CD4-positive, alpha-beta memory T cell (primary cell): ENCODE data around the gene CSTF1. TPM values are rescaled to one million over a fixed set of nuclear protein-coding genes. Genes with fewer than 3 reads are reported as not detected.
"Not testable (repeated sequence)": the region's sequence is repeated elsewhere in the genome, so short reads cannot be mapped to it uniquely, and the experiment has no call there.

Source experiments
- CTCF ChIA-PET: fragments of 350-600 bp; sonication (Branson Sonifier 250); formaldehyde crosslinking; loops from one replicate; lab custom pipeline; 2021; ENCODE audit warnings: inconsistent platforms; ENCODE audit not compliant: partially characterized antibody; lab: Charles Lee
- POLR2A ChIA-PET: fragments of 350-600 bp; sonication (Branson Sonifier 250); formaldehyde crosslinking; loops from one replicate; lab custom pipeline; 2021; ENCODE audit not compliant: partially characterized antibody; lab: Charles Lee
- DNase-seq, 5 donors: peaks; one replicate each; pipeline versions ENCODE4 v3.0.0 to v3.0.0-alpha.2; 2020 to 2022; ENCODE audit warnings: mixed read lengths in 1 of 5
- H3K27ac ChIP-seq: one replicate; pipeline ENCODE4 v1.7.0; 2013; ENCODE audit warnings: low read depth, low read length
- H3K27me3 ChIP-seq: 2 replicates; pipeline ENCODE4 v1.7.0; 2013; ENCODE audit warnings: mild to moderate bottlenecking, low read length, moderate library complexity; ENCODE audit not compliant: insufficient read depth
- H3K36me3 ChIP-seq: 2 replicates; pipeline ENCODE4 v1.7.0; 2013; ENCODE audit warnings: mild to moderate bottlenecking, low read length, moderate library complexity; ENCODE audit not compliant: insufficient read depth
- H3K4me1 ChIP-seq: 2 replicates; pipeline ENCODE4 v1.7.0; 2013; ENCODE audit warnings: mild to moderate bottlenecking, low read length, moderate library complexity; ENCODE audit not compliant: insufficient read depth
- H3K4me3 ChIP-seq, 2 donors: one replicate each; pipeline ENCODE4 v1.7.0; 2013; ENCODE audit warnings: low read length in 2 of 2, mild to moderate bottlenecking in 1 of 2
- H3K9me3 ChIP-seq, 2 donors: one replicate each; pipeline ENCODE4 v1.7.0; 2013; ENCODE audit warnings: low read length in 2 of 2, control low read depth in 1 of 2; ENCODE audit not compliant: control insufficient read depth in 1 of 2
- H3K27ac Mint-ChIP-seq, 7 donors: one replicate each; pipeline ENCODE4 v1.8.0; 2020 to 2021; ENCODE audit warnings: mixed read lengths in 7 of 7, mild to moderate bottlenecking in 6 of 7, inconsistent platforms in 3 of 7, moderate library complexity in 3 of 7
- H3K27me3 Mint-ChIP-seq, 2 donors: one replicate each; pipeline ENCODE4 v1.8.0; 2020 to 2021; ENCODE audit warnings: mixed read lengths in 2 of 2
- H3K36me3 Mint-ChIP-seq, 2 donors: one replicate each; pipeline ENCODE4 v1.8.0; 2020 to 2021; ENCODE audit warnings: mixed read lengths in 2 of 2, inconsistent platforms in 1 of 2, mild to moderate bottlenecking in 1 of 2
- H3K4me1 Mint-ChIP-seq, 4 donors: one replicate each; pipeline ENCODE4 v1.8.0; 2020 to 2021; ENCODE audit warnings: mixed read lengths in 4 of 4, mild to moderate bottlenecking in 1 of 4
- H3K4me3 Mint-ChIP-seq, 8 donors: one replicate each; pipeline ENCODE4 v1.8.0; 2020 to 2021; ENCODE audit warnings: mixed read lengths in 8 of 8, mild to moderate bottlenecking in 7 of 8, moderate library complexity in 6 of 8, inconsistent platforms in 3 of 8
- H3K9me3 Mint-ChIP-seq, 8 donors: one replicate each; pipeline ENCODE4 v1.8.0; 2020 to 2021; ENCODE audit warnings: mixed read lengths in 8 of 8, mild to moderate bottlenecking in 5 of 8, inconsistent platforms in 3 of 8, moderate library complexity in 1 of 8
- intact Hi-C: fragments of 100-400 bp; cut with micrococcal nuclease; formaldehyde crosslinking; loops from one replicate; pipeline ENCODE4 v1.15.1; 2023
- polyA plus RNA-seq, 2 donors: library from polyadenylated mRNA; unstranded; fragments of 300-500 nt; fragmentation: Illumina TruSeq; gene quantifications; one replicate each; pipeline ENCODE4 v1.2.3, GENCODE V29; 2021
- total RNA-seq, 2 experiments: library from RNA; stranded (reverse); gene quantifications; one replicate each; pipeline ENCODE4 v1.2.3, GENCODE V29; 2021

CSTF1 gene
- total and polyA plus RNA-seq, 4 experiments from 2014 or later = 40.9 to 55.3 (median 49.0) TPM

GRCh38 chr20:56395166-56395565 lies 2.7 kb downstream of the CSTF1 start:
- no peaks in the 10 kb centered on the region for H3K9me3 Mint-ChIP-seq
- DNase-seq = no peak
- H3K27ac Mint-ChIP-seq = peak overlapping the region in 5 of 7 donors; percentile 42 to 79 (median 62)
- H3K4me1 Mint-ChIP-seq = peaks cover 27 to 37% (median 32%) of the 10 kb centered on the region in 4 donors
- Histone ChIP-seq H3K4me3 (no peak overlapping the region), H3K27me3 (no peaks in the 10 kb centered on the region), H3K4me1 (peaks cover 40% of the 10 kb centered on the region), H3K9me3 (no peaks in the 10 kb centered on the region), H3K36me3 (peaks cover 45% of the 10 kb centered on the region), H3K27ac (no peak overlapping the region)
- POLR2A ChIA-PET = interaction anchor here (1.1 to 5.9 kb wide), 4 partner anchors 9 to 74 kb away, joined by 3 to 58 read pairs (median 5); partner anchors contain the start of genes CASS4, FAM210B and RTF2
- H3K27me3 Mint-ChIP-seq = no peaks in the 10 kb centered on the region
- peaks cover 31 to 53% of the 10 kb centered on the region in 2 donors for H3K36me3 Mint-ChIP-seq
- intact Hi-C loops = loop anchor here (10.0 kb wide), 1 partner anchor 1230 kb away; the partner anchor contains the start of gene ZBP1
- CTCF ChIA-PET = interaction anchor here (0.7 to 3.3 kb wide), 6 partner anchors 9 to 121 kb away, joined by 3 to 9 read pairs (median 4); partner anchors contain the start of gene CASS4
- H3K4me3 Mint-ChIP-seq = peak overlapping the region in 1 of 8 donors; percentile 29

GRCh38 chr20:56400001-56400640 lies 7.7 kb downstream of the CSTF1 start:
- no peak overlapping the region for H3K27ac ChIP-seq
- H3K27me3 ChIP-seq = no peaks in the 10 kb centered on the region
- ChIA-PET CTCF (interaction anchor here (0.6 to 2.1 kb wide), 11 partner anchors 9 to 181 kb away, joined by 3 to 21 read pairs (median 4); partner anchors contain the start of gene CASS4), POLR2A (interaction anchor here (0.6 to 1.9 kb wide), 2 partner anchors 12 to 111 kb away, joined by 3 to 4 read pairs; partner anchors contain the start of gene CASS4)
- no peak overlapping the region for H3K4me3 Mint-ChIP-seq
- DNase-seq = peak; percentile 65 to 70 (median 70)
- no peaks in the 10 kb centered on the region for H3K9me3 Mint-ChIP-seq
- H3K4me1 Mint-ChIP-seq = peaks cover 11 to 30% (median 18%) of the 10 kb centered on the region in 4 donors
- H3K9me3 ChIP-seq = no peaks in the 10 kb centered on the region
- H3K27me3 Mint-ChIP-seq = no peaks in the 10 kb centered on the region
- peaks cover 55 to 76% of the 10 kb centered on the region in 2 donors for H3K36me3 Mint-ChIP-seq
- intact Hi-C loops = loop anchor here (1.0 to 2.0 kb wide), 4 partner anchors 8 to 116 kb away; partner anchors contain the start of genes AURKA, CSTF1 and RTF2
- H3K27ac Mint-ChIP-seq = peak overlapping the region in 6 of 7 donors; percentile 43 to 84 (median 68)
- peaks cover 15% of the 10 kb centered on the region for H3K4me1 ChIP-seq
- no peak overlapping the region for H3K4me3 ChIP-seq
- H3K36me3 ChIP-seq = peaks cover 73% of the 10 kb centered on the region

DNA sequence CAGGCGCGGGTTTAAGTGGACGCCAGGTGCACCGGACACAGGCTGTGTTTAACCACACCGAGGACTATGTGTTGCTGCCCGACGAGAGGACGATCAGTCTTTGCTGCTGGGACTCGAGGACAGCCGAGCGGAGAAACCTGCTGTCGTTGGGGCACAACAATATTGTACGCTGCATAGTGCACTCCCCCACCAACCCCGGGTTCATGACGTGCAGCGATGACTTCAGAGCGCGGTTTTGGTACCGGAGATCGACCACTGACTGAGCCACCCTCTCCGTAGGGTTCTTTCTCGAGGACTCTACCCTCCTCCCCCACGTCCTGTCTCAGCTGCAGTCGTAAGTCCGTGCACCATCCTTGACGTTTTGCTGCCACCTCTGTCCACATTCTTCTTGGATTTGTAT lies 11.0 kb downstream of the CSTF1 start:
- H3K4me1 Mint-ChIP-seq = peaks cover 10 to 38% (median 15%) of the 10 kb centered on the region in 4 donors
- H3K4me1 ChIP-seq = peaks cover 11% of the 10 kb centered on the region
- H3K36me3 ChIP-seq = peaks cover 65% of the 10 kb centered on the region
- no peaks in the 10 kb centered on the region for H3K9me3 ChIP-seq
- CTCF ChIA-PET = interaction anchor here (2.0 kb wide), 1 partner anchor 8 kb away, joined by 6 read pairs; no protein-coding TSS in a partner anchor
- no peaks in the 10 kb centered on the region for H3K27me3 Mint-ChIP-seq
- POLR2A ChIA-PET = interaction anchor here (1.0 to 1.8 kb wide), 2 partner anchors 8 to 9 kb away, joined by 3 to 5 read pairs; partner anchors contain the start of gene CASS4
- no peak overlapping the region for H3K4me3 ChIP-seq
- no peaks in the 10 kb centered on the region for H3K9me3 Mint-ChIP-seq
- H3K4me3 Mint-ChIP-seq = peak overlapping the region in 2 of 8 donors; percentile 69 to 83
- H3K27ac ChIP-seq = no peak overlapping the region
- H3K27me3 ChIP-seq = no peaks in the 10 kb centered on the region
- peaks cover 62 to 74% of the 10 kb centered on the region in 2 donors for H3K36me3 Mint-ChIP-seq
- peak in 1 of 5 donors; percentile 74 for DNase-seq
- intact Hi-C loops = no loop called here
- H3K27ac Mint-ChIP-seq = peak overlapping the region in 4 of 7 donors; percentile 25 to 95 (median 56)

GRCh38 chr20:56405356-56405755 lies 12.9 kb downstream of the CSTF1 start:
- H3K27ac ChIP-seq, H3K9me3 ChIP-seq, H3K4me1 ChIP-seq, H3K4me3 Mint-ChIP-seq, H3K27me3 ChIP-seq, intact Hi-C loops, H3K9me3 Mint-ChIP-seq, POLR2A ChIA-PET, H3K4me3 ChIP-seq, DNase-seq, H3K27me3 Mint-ChIP-seq: not testable (repeated sequence)
- peak overlapping the region in 2 of 7 donors; percentile 7 to 69 for H3K27ac Mint-ChIP-seq
- peaks cover 6 to 43% (median 13%) of the 10 kb centered on the region in 4 donors for H3K4me1 Mint-ChIP-seq
- peaks cover 53% of the 10 kb centered on the region for H3K36me3 ChIP-seq
- peaks cover 53 to 65% of the 10 kb centered on the region in 2 donors for H3K36me3 Mint-ChIP-seq
- CTCF ChIA-PET = interaction anchor here (1.6 to 2.0 kb wide), 2 partner anchors 8 to 10 kb away, joined by 5 to 6 read pairs; no protein-coding TSS in a partner anchor

- peak overlapping the region in 1 of 7 donors; percentile 10 for H3K27ac Mint-ChIP-seq
- POLR2A ChIA-PET = interaction anchor here (0.9 to 1.4 kb wide), 2 partner anchors 12 to 13 kb away, joined by 3 to 4 read pairs; no protein-coding TSS in a partner anchor
- no peaks in the 10 kb centered on the region for H3K9me3 ChIP-seq
- peaks cover 13 to 53% (median 20%) of the 10 kb centered on the region in 4 donors for H3K4me1 Mint-ChIP-seq
- H3K9me3 Mint-ChIP-seq = no peaks in the 10 kb centered on the region
- H3K36me3 Mint-ChIP-seq = peaks cover 48 to 56% of the 10 kb centered on the region in 2 donors
- H3K4me1 ChIP-seq = peaks cover 12% of the 10 kb centered on the region
- CTCF ChIA-PET = interaction anchor here (1.6 kb wide), 1 partner anchor 9 kb away, joined by 5 read pairs; no protein-coding TSS in a partner anchor
- no peaks in the 10 kb centered on the region for H3K27me3 Mint-ChIP-seq
- no peak for DNase-seq
- H3K27me3 ChIP-seq = no peaks in the 10 kb centered on the region
- no peak overlapping the region for H3K4me3 Mint-ChIP-seq
- peaks cover 44% of the 10 kb centered on the region for H3K36me3 ChIP-seq
- no peak overlapping the region for H3K4me3 ChIP-seq
- no peak overlapping the region for H3K27ac ChIP-seq
- intact Hi-C loops = no loop called here
These were observed 14.5 kb downstream of the CSTF1 start for GRCh38 chr20:56406910-56407309.

- H3K4me3 Mint-ChIP-seq = no peak overlapping the region
- peaks cover 27% of the 10 kb centered on the region for H3K36me3 ChIP-seq
- H3K27me3 ChIP-seq = no peaks in the 10 kb centered on the region
- no peaks in the 10 kb centered on the region for H3K9me3 Mint-ChIP-seq
- no peak overlapping the region for H3K27ac ChIP-seq
- no peak overlapping the region for H3K4me3 ChIP-seq
- peaks cover 35% of the 10 kb centered on the region for H3K4me1 ChIP-seq
- H3K27me3 Mint-ChIP-seq = no peaks in the 10 kb centered on the region
- peaks cover 22 to 62% (median 34%) of the 10 kb centered on the region in 4 donors for H3K4me1 Mint-ChIP-seq
- DNase-seq = no peak
- H3K9me3 ChIP-seq = no peaks in the 10 kb centered on the region
- CTCF ChIA-PET = interaction anchor here (0.7 to 1.6 kb wide), 4 partner anchors 9 to 32 kb away, joined by 3 to 4 read pairs (median 4); no protein-coding TSS in a partner anchor
- peaks cover 34 to 49% of the 10 kb centered on the region in 2 donors for H3K36me3 Mint-ChIP-seq
- peak overlapping the region in 3 of 7 donors; percentile 59 to 94 (median 65) for H3K27ac Mint-ChIP-seq
- POLR2A ChIA-PET = interaction anchor here (0.9 to 1.3 kb wide), 4 partner anchors 9 to 15 kb away, joined by 3 to 8 read pairs (median 4); no protein-coding TSS in a partner anchor
- intact Hi-C loops = no loop called here
These were observed 17.1 kb downstream of the CSTF1 start for GRCh38 chr20:56409521-56409920.
